ENCODE measurements around the gene PSD4.
A peak's percentile ranks its signal among the peaks of the same experiment; 100 is the strongest.

The PSD4 gene

GRCh38 chr2:113144259-113144658 is 29.5 kb upstream of the PSD4 start:
- no peak for DNase-seq

GRCh38 chr2:113148606-113149552 is 24.9 kb upstream of the PSD4 start:
- DNase-seq, result no peak

GRCh38 chr2:113149553-113150257 is 24.1 kb upstream of the PSD4 start:
- no peak for DNase-seq

GRCh38 chr2:113150258-113150601 is 23.5 kb upstream of the PSD4 start:
- DNase-seq, result no peak

- DNase-seq, result no peak
Observed at GRCh38 chr2:113155331-113155730, 18.4 kb upstream of the PSD4 start.

GRCh38 chr2:113156278-113157117 is 17.3 kb upstream of the PSD4 start:
- peak; percentile 40 for DNase-seq

GRCh38 chr2:113157118-113157896 is 16.5 kb upstream of the PSD4 start:
- DNase-seq, result peak; percentile 44

- DNase-seq, result no peak
Observed at GRCh38 chr2:113157897-113158753, 15.6 kb upstream of the PSD4 start.

- DNase-seq, result no peak
Observed at GRCh38 chr2:113158884-113159553, 14.8 kb upstream of the PSD4 start.

- no peak for DNase-seq
Observed at GRCh38 chr2:113160248-113160647, 13.5 kb upstream of the PSD4 start.

GRCh38 chr2:113160962-113161361 is 12.8 kb upstream of the PSD4 start:
- DNase-seq, result no peak

GRCh38 chr2:113162173-113162572 is 11.6 kb upstream of the PSD4 start:
- no peak for DNase-seq

- no peak for DNase-seq
Observed at GRCh38 chr2:113162869-113163268, 10.9 kb upstream of the PSD4 start.

- DNase-seq, result no peak
Observed at GRCh38 chr2:113164215-113164929, 9.4 kb upstream of the PSD4 start.

GRCh38 chr2:113164930-113165585 is 8.7 kb upstream of the PSD4 start:
- DNase-seq, result peak; percentile 74

- DNase-seq, result no peak
Observed at GRCh38 chr2:113166187-113166645, 7.6 kb upstream of the PSD4 start.

GRCh38 chr2:113167115-113167932 is 6.4 kb upstream of the PSD4 start:
- DNase-seq, result peak; percentile 70

- DNase-seq, result no peak
Observed at GRCh38 chr2:113167962-113168340, 5.8 kb upstream of the PSD4 start.

Measured in NCI-H2029 (cell line).